Measurements from ENCODE around the gene BAZ1B.
A peak's percentile ranks its signal among the peaks of the same experiment; 100 is the strongest.
"Not testable (repeated sequence)": the region's sequence is repeated elsewhere in the genome, so short reads cannot be mapped to it uniquely, and the experiment has no call there.

The BAZ1B gene

GRCh38 chr7:73557108-73557396 lies 35.0 kb upstream of the BAZ1B start:
- peaks cover 48% of the 10 kb centered on the region for H3K36me3 Mint-ChIP-seq (ENCODE audit: insufficient read depth)
- ATAC-seq (replicated peaks), result peak; percentile 89
- peak overlapping the region; percentile 92 to 97 for H3K27ac Mint-ChIP-seq
- H3K4me3 Mint-ChIP-seq, result peak overlapping the region; percentile 95
- peak; percentile 86 to 92 (median 88) for DNase-seq
- peaks cover 26 to 28% of the 10 kb centered on the region in 2 donors for H3K4me1 Mint-ChIP-seq (ENCODE audit: low read depth in 2 of 2)
- H3K27me3 Mint-ChIP-seq, result no peaks in the 10 kb centered on the region
- no peaks in the 10 kb centered on the region for H3K9me3 Mint-ChIP-seq

GRCh38 chr7:73556208-73557107 lies 34.4 kb upstream of the BAZ1B start:
- H3K36me3 Mint-ChIP-seq (ENCODE audit: insufficient read depth), result peaks cover 54% of the 10 kb centered on the region

GRCh38 chr7:73555411-73555982 lies 33.4 kb upstream of the BAZ1B start:
- Mint-ChIP-seq H3K9me3 (no peaks in the 10 kb centered on the region), H3K4me1 (ENCODE audit: low read depth in 2 of 2) (peaks cover 28 to 32% of the 10 kb centered on the region in 2 donors), H3K4me3 (peak overlapping the region; percentile 95), H3K27ac (peak overlapping the region; percentile 16 to 97), H3K27me3 (no peaks in the 10 kb centered on the region), H3K36me3 (ENCODE audit: insufficient read depth) (peaks cover 60% of the 10 kb centered on the region)
- DNase-seq (no peak), ATAC-seq (replicated peaks) (no peak)

More at GRCh38 chr7:73556208-73557107, 34.4 kb upstream of the BAZ1B start:
- Mint-ChIP-seq H3K27me3 (no peaks in the 10 kb centered on the region), H3K4me1 (ENCODE audit: low read depth in 2 of 2) (peaks cover 28% of the 10 kb centered on the region in 2 donors), H3K27ac (peak overlapping the region; percentile 92 to 97), H3K4me3 (peak overlapping the region; percentile 95), H3K9me3 (no peaks in the 10 kb centered on the region)
- ATAC-seq (replicated peaks) (no peak), DNase-seq (no peak)

- not testable (repeated sequence) for H3K27me3 Mint-ChIP-seq; DNase-seq; H3K9me3 Mint-ChIP-seq; ATAC-seq (replicated peaks); H3K27ac Mint-ChIP-seq; H3K4me3 Mint-ChIP-seq
- peaks cover 29 to 45% of the 10 kb centered on the region in 2 donors for H3K4me1 Mint-ChIP-seq (ENCODE audit: low read depth in 2 of 2)
- peaks cover 80% of the 10 kb centered on the region for H3K36me3 Mint-ChIP-seq (ENCODE audit: insufficient read depth)
Measured at GRCh38 chr7:73550093-73550492, 28.0 kb upstream of the BAZ1B start.

DNA sequence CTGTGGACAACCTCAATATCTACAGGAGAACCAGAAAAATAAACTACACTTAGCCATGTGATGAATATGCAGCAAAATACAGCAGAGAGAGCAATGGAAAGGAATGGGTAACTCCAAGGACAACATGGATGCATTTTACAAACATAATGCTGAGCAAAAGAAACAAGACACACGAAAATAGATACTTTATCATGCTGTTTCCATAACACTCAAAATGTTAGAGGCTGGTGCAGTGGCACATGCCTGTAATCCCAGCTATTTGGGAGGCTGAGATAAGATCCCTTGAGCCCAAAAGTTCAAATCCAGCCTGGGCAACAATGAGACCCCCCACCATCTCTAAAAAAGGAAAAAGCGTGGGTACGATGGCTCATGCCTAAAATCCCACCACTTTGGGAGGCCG lies 27.1 kb upstream of the BAZ1B start:
- Mint-ChIP-seq H3K9me3 (no peaks in the 10 kb centered on the region), H3K4me3 (no peak overlapping the region), H3K4me1 (ENCODE audit: low read depth in 2 of 2) (peaks cover 24 to 45% of the 10 kb centered on the region in 2 donors), H3K36me3 (ENCODE audit: insufficient read depth) (peaks cover 73% of the 10 kb centered on the region), H3K27me3 (no peaks in the 10 kb centered on the region), H3K27ac (peak overlapping the region; percentile 46 to 75)
- ATAC-seq (replicated peaks), result no peak
- DNase-seq, result no peak

GRCh38 chr7:73547841-73548240 lies 25.7 kb upstream of the BAZ1B start:
- Mint-ChIP-seq H3K4me3 (no peak overlapping the region), H3K27ac (peak overlapping the region in 1 of 2 donors; percentile 56)

DNA sequence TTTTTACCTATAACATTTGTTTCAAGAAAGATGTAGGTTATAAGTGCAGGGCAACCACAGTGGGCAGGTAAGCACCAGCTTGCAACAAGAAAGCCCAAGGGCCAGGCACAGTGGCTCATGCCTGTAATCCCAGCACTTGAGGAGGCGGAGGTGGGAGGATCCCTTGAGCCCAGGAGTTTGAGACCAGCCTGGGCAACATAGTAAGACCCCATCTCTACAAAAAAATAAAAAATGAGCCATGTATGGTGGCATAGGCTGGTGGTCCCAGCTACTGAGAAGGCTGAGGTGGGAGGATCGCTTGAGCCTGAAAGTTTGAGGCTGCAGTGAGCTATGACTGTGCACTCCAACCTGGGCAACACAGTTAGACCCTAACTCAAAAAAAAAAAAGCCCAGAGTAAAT lies 22.6 kb upstream of the BAZ1B start:
- Mint-ChIP-seq H3K4me3 (no peak overlapping the region), H3K27me3 (no peaks in the 10 kb centered on the region), H3K4me1 (ENCODE audit: low read depth in 2 of 2) (peaks cover 21 to 31% of the 10 kb centered on the region in 2 donors), H3K9me3 (no peaks in the 10 kb centered on the region), H3K36me3 (ENCODE audit: insufficient read depth) (peaks cover 87% of the 10 kb centered on the region), H3K27ac (no peak overlapping the region)
- ATAC-seq (replicated peaks) (no peak), DNase-seq (no peak)

More at GRCh38 chr7:73547841-73548240, 25.7 kb upstream of the BAZ1B start:
- peaks cover 80% of the 10 kb centered on the region for H3K36me3 Mint-ChIP-seq (ENCODE audit: insufficient read depth)
- H3K27me3 Mint-ChIP-seq, result no peaks in the 10 kb centered on the region
- ATAC-seq (replicated peaks) (no peak), DNase-seq (no peak)
- H3K4me1 Mint-ChIP-seq (ENCODE audit: low read depth in 2 of 2), result peaks cover 26 to 39% of the 10 kb centered on the region in 2 donors
- no peaks in the 10 kb centered on the region for H3K9me3 Mint-ChIP-seq

GRCh38 chr7:73541722-73542121 lies 19.6 kb upstream of the BAZ1B start:
- Mint-ChIP-seq H3K4me3 (no peak overlapping the region), H3K27ac (peak overlapping the region in 1 of 2 donors; percentile 85), H3K4me1 (ENCODE audit: low read depth in 2 of 2) (peaks cover 5 to 11% of the 10 kb centered on the region in 2 donors), H3K9me3 (no peaks in the 10 kb centered on the region), H3K36me3 (ENCODE audit: insufficient read depth) (peaks cover 88% of the 10 kb centered on the region), H3K27me3 (no peaks in the 10 kb centered on the region)
- ATAC-seq (replicated peaks) (no peak), DNase-seq (no peak)

- H3K36me3 Mint-ChIP-seq (ENCODE audit: insufficient read depth), result peaks cover 83% of the 10 kb centered on the region
- no peaks in the 10 kb centered on the region for H3K27me3 Mint-ChIP-seq
- DNase-seq (no peak), ATAC-seq (replicated peaks) (no peak)
- H3K9me3 Mint-ChIP-seq, result no peaks in the 10 kb centered on the region
- H3K27ac Mint-ChIP-seq, result no peak overlapping the region
- H3K4me3 Mint-ChIP-seq, result no peak overlapping the region
- peaks cover 2 to 4% of the 10 kb centered on the region in 2 donors for H3K4me1 Mint-ChIP-seq (ENCODE audit: low read depth in 2 of 2)
Measured at GRCh38 chr7:73539709-73540108, 17.6 kb upstream of the BAZ1B start.

- DNase-seq; ATAC-seq (replicated peaks); H3K4me1 Mint-ChIP-seq (ENCODE audit: low read depth in 2 of 2); H3K27ac Mint-ChIP-seq; H3K27me3 Mint-ChIP-seq; H3K9me3 Mint-ChIP-seq; H3K4me3 Mint-ChIP-seq: not testable (repeated sequence)
- peaks cover 77% of the 10 kb centered on the region for H3K36me3 Mint-ChIP-seq (ENCODE audit: insufficient read depth)
Measured at GRCh38 chr7:73538510-73538909, 16.4 kb upstream of the BAZ1B start.

- H3K4me1 Mint-ChIP-seq (ENCODE audit: low read depth in 2 of 2), result peaks cover 0 to 3% of the 10 kb centered on the region in 2 donors
- no peak overlapping the region for H3K4me3 Mint-ChIP-seq
- ATAC-seq (replicated peaks) (no peak), DNase-seq (no peak)
- peak overlapping the region; percentile 1 to 55 for H3K27ac Mint-ChIP-seq
- H3K36me3 Mint-ChIP-seq (ENCODE audit: insufficient read depth), result peaks cover 63% of the 10 kb centered on the region
- no peaks in the 10 kb centered on the region for H3K9me3 Mint-ChIP-seq
- H3K27me3 Mint-ChIP-seq, result no peaks in the 10 kb centered on the region
Measured at GRCh38 chr7:73537051-73537450, 15.0 kb upstream of the BAZ1B start.

GRCh38 chr7:73536479-73536878 lies 14.4 kb upstream of the BAZ1B start:
- no peaks in the 10 kb centered on the region for H3K9me3 Mint-ChIP-seq
- H3K27ac Mint-ChIP-seq, result peak overlapping the region; percentile 1 to 55
- no peak for DNase-seq
- no peak for ATAC-seq (replicated peaks)
- no peak overlapping the region for H3K4me3 Mint-ChIP-seq
- peaks cover 57% of the 10 kb centered on the region for H3K36me3 Mint-ChIP-seq (ENCODE audit: insufficient read depth)
- H3K4me1 Mint-ChIP-seq (ENCODE audit: low read depth in 2 of 2), result no peaks in the 10 kb centered on the region
- no peaks in the 10 kb centered on the region for H3K27me3 Mint-ChIP-seq

DNA sequence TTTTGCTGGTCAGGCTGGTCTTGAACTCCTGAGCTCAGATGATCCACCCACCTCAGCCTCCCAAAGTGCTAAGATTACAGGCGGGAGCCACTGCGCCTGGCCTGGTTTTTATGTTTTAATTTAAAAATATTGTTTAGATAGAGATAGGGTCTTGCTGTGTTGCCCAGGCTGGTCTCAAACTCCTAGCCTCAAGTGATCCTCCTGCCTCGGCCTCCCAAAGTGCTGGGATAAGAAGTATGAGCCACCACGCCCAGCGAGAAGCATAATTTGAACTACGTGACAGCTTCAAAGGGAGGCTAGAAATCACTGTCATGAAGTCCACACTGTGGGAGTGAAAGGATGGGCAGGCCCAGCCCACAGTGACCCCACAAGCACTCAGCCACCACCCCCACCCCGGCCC lies 13.8 kb upstream of the BAZ1B start:
- H3K27me3 Mint-ChIP-seq; DNase-seq; H3K4me1 Mint-ChIP-seq (ENCODE audit: low read depth in 2 of 2); ATAC-seq (replicated peaks); H3K4me3 Mint-ChIP-seq; H3K9me3 Mint-ChIP-seq: not testable (repeated sequence)
- Mint-ChIP-seq H3K27ac (peak overlapping the region; percentile 1 to 53), H3K36me3 (ENCODE audit: insufficient read depth) (peaks cover 51% of the 10 kb centered on the region)

- no peaks in the 10 kb centered on the region for H3K9me3 Mint-ChIP-seq
- ATAC-seq (replicated peaks) (no peak), DNase-seq (no peak)
- no peaks in the 10 kb centered on the region for H3K4me1 Mint-ChIP-seq (ENCODE audit: low read depth in 2 of 2)
- H3K27me3 Mint-ChIP-seq, result no peaks in the 10 kb centered on the region
- peaks cover 30% of the 10 kb centered on the region for H3K36me3 Mint-ChIP-seq (ENCODE audit: insufficient read depth)
- H3K4me3 Mint-ChIP-seq, result no peak overlapping the region
- H3K27ac Mint-ChIP-seq, result no peak overlapping the region
Measured at GRCh38 chr7:73533742-73534141, 11.6 kb upstream of the BAZ1B start.
